ENCODE data around the gene MEIOSIN. TPM values are rescaled to one million over a fixed set of nuclear protein-coding genes. Genes with fewer than 3 reads are reported as not detected.

MEIOSIN gene
- polyA plus RNA-seq, 1 of the 3 experiments (the other 2 are of a cell fraction), result 0.03 TPM

DNA sequence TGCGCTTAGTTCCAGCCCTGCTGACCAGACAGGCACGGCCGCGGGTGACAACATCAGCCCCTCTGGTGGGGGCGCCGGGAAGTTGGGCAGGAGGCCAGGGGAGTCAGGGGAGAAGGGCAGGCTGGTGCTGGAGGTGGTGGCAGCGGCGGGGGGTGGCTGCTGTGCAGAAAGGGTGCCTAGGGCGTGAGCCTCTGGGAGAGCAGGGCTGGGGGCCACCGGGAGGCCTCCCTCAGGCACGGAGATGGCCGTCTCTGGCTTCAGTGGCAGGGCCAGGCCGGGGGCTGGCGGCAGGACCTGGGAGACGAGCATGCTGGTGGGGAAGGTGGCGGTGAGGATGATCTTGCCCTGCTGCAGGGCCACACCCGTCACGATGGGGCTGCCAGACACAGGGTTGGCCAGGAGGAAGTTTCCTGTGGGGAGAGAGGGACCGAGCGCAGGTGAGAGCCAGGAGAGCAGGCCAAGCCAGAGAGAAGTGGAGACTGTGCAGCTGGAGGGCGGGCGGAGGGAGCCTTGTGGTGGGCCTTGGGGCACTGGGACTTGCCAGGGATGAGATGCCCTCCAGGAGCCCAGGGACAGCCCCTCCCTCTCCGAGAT lies 32.6 kb downstream of the MEIOSIN start:
- Histone ChIP-seq H3K9me2 (no peaks in the 10 kb centered on the region), H3K36me3 (replicated peaks in 1 of 2; ENCODE audit: control insufficient read depth in 1 of 2, insufficient read depth in 2 of 2, low read length in 1 of 2) (no peaks in the 10 kb centered on the region), H3K9ac (no peak overlapping the region), H3K4me1 (ENCODE audit: control insufficient read depth in 1 of 2, insufficient read depth in 2 of 2, low read depth in 1 of 2, low read length in 1 of 2) (peaks cover 5 to 21% of the 10 kb centered on the region in 2 experiments; a peak in 3 of 4 replicates), H3K9me3 (no peaks in the 10 kb centered on the region), H3K4me2 (no peak overlapping the region), H4K20me1 (ENCODE audit: insufficient read depth) (peaks cover 5% of the 10 kb centered on the region; the same call in 1 of the 2 replicates), H3K27ac (ENCODE audit: low read depth in 2 of 2, low read length in 1 of 2) (no peak overlapping the region), H3K27me3 (ENCODE audit: insufficient read depth) (no peaks in the 10 kb centered on the region), H2AFZ (ENCODE audit: low read depth) (no peak overlapping the region), H3F3A (replicated peaks; ENCODE audit: insufficient read depth) (peaks cover 14% of the 10 kb centered on the region), H3K79me2 (ENCODE audit: insufficient read depth) (no peaks in the 10 kb centered on the region), H3K4me3 (ENCODE audit: low read depth in 2 of 2, low read length in 1 of 2) (no peak overlapping the region)
- DNase-seq, result peak; percentile 54
- 86% methylated on average over 17 of the region's 23 CpGs for WGBS (ENCODE audit: low lambda C conversion rate)
- TF ChIP-seq TCF12 (IDR thresholded peaks at IDR 0.05) (no peak), SMC3 (IDR thresholded peaks at IDR 0.05; ENCODE audit: low read depth, low read length) (no peak), NRF1 (IDR thresholded peaks at IDR 0.05; ENCODE audit: low read depth, low read length) (no peak), EP300 (IDR thresholded peaks at IDR 0.05; ENCODE audit: borderline replicate concordance in 1 of 2, low read depth in 1 of 2, low read length in 1 of 2) (no peak), ELF1 (IDR thresholded peaks at IDR 0.05) (no peak), RCOR1 (IDR thresholded peaks at IDR 0.05; ENCODE audit: low read length) (no peak), SIN3A (IDR thresholded peaks at IDR 0.05; ENCODE audit: borderline replicate concordance, low read depth, low read length) (no peak), FOXJ3 (CRISPR knock-in tag; IDR thresholded peaks at IDR 0.05) (no peak), YY1 (IDR thresholded peaks at IDR 0.05; ENCODE audit: low read depth) (no peak), RFX5 (IDR thresholded peaks at IDR 0.05; ENCODE audit: low read length) (no peak)
- TF ChIP-seq, protein P1, sequence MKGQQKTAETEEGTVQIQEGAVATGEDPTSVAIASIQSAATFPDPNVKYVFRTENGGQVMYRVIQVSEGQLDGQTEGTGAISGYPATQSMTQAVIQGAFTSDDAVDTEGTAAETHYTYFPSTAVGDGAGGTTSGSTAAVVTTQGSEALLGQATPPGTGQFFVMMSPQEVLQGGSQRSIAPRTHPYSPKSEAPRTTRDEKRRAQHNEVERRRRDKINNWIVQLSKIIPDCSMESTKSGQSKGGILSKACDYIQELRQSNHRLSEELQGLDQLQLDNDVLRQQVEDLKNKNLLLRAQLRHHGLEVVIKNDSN (IDR thresholded peaks at IDR 0.05; ENCODE audit: borderline replicate concordance, low read depth), result no peak
- TF ChIP-seq, protein P2, sequence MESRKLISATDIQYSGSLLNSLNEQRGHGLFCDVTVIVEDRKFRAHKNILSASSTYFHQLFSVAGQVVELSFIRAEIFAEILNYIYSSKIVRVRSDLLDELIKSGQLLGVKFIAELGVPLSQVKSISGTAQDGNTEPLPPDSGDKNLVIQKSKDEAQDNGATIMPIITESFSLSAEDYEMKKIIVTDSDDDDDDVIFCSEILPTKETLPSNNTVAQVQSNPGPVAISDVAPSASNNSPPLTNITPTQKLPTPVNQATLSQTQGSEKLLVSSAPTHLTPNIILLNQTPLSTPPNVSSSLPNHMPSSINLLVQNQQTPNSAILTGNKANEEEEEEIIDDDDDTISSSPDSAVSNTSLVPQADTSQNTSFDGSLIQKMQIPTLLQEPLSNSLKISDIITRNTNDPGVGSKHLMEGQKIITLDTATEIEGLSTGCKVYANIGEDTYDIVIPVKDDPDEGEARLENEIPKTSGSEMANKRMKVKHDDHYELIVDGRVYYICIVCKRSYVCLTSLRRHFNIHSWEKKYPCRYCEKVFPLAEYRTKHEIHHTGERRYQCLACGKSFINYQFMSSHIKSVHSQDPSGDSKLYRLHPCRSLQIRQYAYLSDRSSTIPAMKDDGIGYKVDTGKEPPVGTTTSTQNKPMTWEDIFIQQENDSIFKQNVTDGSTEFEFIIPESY (IDR thresholded peaks at IDR 0.05; ENCODE audit: borderline replicate concordance, low read depth), result no peak
- TF ChIP-seq, protein P3, sequence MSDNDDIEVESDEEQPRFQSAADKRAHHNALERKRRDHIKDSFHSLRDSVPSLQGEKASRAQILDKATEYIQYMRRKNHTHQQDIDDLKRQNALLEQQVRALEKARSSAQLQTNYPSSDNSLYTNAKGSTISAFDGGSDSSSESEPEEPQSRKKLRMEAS (IDR thresholded peaks at IDR 0.05; ENCODE audit: low read depth), result no peak
- TF ChIP-seq, protein P4, sequence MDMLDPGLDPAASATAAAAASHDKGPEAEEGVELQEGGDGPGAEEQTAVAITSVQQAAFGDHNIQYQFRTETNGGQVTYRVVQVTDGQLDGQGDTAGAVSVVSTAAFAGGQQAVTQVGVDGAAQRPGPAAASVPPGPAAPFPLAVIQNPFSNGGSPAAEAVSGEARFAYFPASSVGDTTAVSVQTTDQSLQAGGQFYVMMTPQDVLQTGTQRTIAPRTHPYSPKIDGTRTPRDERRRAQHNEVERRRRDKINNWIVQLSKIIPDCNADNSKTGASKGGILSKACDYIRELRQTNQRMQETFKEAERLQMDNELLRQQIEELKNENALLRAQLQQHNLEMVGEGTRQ (IDR thresholded peaks at IDR 0.05; ENCODE audit: borderline replicate concordance, low read depth, low read length), result no peak
- TF ChIP-seq, protein P5, sequence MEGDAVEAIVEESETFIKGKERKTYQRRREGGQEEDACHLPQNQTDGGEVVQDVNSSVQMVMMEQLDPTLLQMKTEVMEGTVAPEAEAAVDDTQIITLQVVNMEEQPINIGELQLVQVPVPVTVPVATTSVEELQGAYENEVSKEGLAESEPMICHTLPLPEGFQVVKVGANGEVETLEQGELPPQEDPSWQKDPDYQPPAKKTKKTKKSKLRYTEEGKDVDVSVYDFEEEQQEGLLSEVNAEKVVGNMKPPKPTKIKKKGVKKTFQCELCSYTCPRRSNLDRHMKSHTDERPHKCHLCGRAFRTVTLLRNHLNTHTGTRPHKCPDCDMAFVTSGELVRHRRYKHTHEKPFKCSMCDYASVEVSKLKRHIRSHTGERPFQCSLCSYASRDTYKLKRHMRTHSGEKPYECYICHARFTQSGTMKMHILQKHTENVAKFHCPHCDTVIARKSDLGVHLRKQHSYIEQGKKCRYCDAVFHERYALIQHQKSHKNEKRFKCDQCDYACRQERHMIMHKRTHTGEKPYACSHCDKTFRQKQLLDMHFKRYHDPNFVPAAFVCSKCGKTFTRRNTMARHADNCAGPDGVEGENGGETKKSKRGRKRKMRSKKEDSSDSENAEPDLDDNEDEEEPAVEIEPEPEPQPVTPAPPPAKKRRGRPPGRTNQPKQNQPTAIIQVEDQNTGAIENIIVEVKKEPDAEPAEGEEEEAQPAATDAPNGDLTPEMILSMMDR (IDR thresholded peaks at IDR 0.05), result no peak
- ChIA-PET CTCF (no interaction called here), POLR2A (no interaction called here)

All from SK-N-SH (cell line).